Lower lobe of right lung (tissue), 2 donors: ENCODE data around the gene RNF144A. TPM values are rescaled to one million over a fixed set of nuclear protein-coding genes. Genes with fewer than 3 reads are reported as not detected.

Experiments
- ATAC-seq, 2 donors: fragments of 200-7000 bp; cut with Tn5 transposase; one replicate each; pipeline ENCODE4 v1.9.1; 2020 to 2022; ENCODE audit warnings: mild to moderate bottlenecking in 2 of 2, moderate library complexity in 2 of 2
- DNase-seq: peaks from one replicate; pipeline ENCODE4 v3.0.0-alpha.2; 2020
- H3K27ac ChIP-seq: fragments of 200-600 bp; one replicate; pipeline ENCODE4 v1.8.0; 2022
- H3K27me3 ChIP-seq: fragments of 200-600 bp; one replicate; pipeline ENCODE4 v1.8.0; 2022; ENCODE audit warnings: low read depth
- H3K36me3 ChIP-seq: fragments of 200-600 bp; one replicate; pipeline ENCODE4 v1.8.0; 2022; ENCODE audit warnings: mild to moderate bottlenecking
- H3K4me1 ChIP-seq: fragments of 200-600 bp; one replicate; pipeline ENCODE4 v1.8.0; 2022
- H3K4me3 ChIP-seq: fragments of 200-600 bp; one replicate; pipeline ENCODE4 v1.8.0; 2022; ENCODE audit warnings: mild to moderate bottlenecking
- H3K9me3 ChIP-seq: fragments of 200-600 bp; one replicate; pipeline ENCODE4 v1.8.0; 2022
- intact Hi-C: fragments of 100-400 bp; cut with DNase I; formaldehyde crosslinking; loops from one replicate; pipeline ENCODE4 v1.11.0; 2022
- total RNA-seq: library from RNA; stranded (reverse); fragmentation: NEBNext Ultra II Directional; extraction: Animal tissue kit (Norgen Biotek cat#: 25700); gene quantifications from one replicate; pipeline ENCODE4 v1.2.1, GENCODE V29; 2021
- TF ChIP-seq, protein P1 (sequence below): fragments of 200-600 bp; IDR thresholded peaks from one replicate; pipeline ENCODE4 v1.8.0; 2022; ENCODE audit warnings: antibody characterized with exemption, mild to moderate bottlenecking
- donor health status: DM: no; HTN: yes; CAD: no; lungs with severe emphysema.

Gene RNF144A
- total RNA-seq, 1 donor from 2014 or later: 13.9 TPM

DNA sequence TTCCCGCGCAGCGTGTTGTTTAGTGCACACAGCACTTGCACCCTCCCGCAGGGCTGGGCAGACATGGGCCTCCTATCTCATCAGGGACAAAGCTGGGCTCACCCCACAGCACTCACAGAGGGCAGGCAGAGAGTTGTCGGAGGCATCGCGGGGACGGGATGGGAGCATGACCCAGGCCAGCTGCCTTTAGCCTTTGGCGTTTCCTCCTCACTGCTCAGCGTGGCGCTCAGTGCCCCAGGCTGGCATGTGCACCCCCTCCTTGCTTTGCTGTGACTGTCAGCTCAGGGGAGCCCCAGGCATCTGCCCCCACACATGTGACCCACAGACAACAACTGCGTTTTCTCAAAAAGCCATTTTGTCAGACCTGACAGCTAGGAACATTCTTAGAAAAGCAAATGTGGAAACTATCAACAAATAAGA, 101.1 kb downstream of the RNF144A start:
- Histone ChIP-seq H3K4me3 (no peak overlapping the region), H3K27ac (no peak overlapping the region), H3K36me3 (peaks cover 10% of the 10 kb centered on the region), H3K9me3 (no peaks in the 10 kb centered on the region), H3K27me3 (no peaks in the 10 kb centered on the region), H3K4me1 (no peaks in the 10 kb centered on the region)
- ATAC-seq (no peak), DNase-seq (no peak)
- intact Hi-C loops: no loop called here
- TF ChIP-seq, protein P1, sequence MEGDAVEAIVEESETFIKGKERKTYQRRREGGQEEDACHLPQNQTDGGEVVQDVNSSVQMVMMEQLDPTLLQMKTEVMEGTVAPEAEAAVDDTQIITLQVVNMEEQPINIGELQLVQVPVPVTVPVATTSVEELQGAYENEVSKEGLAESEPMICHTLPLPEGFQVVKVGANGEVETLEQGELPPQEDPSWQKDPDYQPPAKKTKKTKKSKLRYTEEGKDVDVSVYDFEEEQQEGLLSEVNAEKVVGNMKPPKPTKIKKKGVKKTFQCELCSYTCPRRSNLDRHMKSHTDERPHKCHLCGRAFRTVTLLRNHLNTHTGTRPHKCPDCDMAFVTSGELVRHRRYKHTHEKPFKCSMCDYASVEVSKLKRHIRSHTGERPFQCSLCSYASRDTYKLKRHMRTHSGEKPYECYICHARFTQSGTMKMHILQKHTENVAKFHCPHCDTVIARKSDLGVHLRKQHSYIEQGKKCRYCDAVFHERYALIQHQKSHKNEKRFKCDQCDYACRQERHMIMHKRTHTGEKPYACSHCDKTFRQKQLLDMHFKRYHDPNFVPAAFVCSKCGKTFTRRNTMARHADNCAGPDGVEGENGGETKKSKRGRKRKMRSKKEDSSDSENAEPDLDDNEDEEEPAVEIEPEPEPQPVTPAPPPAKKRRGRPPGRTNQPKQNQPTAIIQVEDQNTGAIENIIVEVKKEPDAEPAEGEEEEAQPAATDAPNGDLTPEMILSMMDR: no peak

DNA sequence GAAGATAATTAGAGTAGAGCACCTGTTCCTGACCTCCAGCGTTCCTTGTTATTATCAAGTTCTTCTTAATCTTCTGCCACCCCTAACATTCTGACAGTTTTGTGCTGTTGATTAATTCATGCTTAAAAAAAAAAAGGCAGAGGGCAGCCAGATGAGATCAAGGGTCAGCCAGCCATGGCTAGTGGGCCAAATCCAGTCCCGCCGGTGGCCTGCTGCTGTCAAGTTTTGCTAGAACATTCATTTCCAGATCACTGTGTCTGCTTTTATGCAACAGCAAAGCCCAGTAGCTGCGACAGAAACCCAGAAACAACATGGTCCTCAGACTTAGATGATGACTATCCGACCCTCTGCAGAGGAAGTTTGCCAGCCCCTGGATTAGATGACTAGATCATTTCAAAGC, 101.6 kb downstream of the RNF144A start:
- H3K4me1 ChIP-seq: no peaks in the 10 kb centered on the region
- ATAC-seq: no peak
- intact Hi-C loops: no loop called here

DNA sequence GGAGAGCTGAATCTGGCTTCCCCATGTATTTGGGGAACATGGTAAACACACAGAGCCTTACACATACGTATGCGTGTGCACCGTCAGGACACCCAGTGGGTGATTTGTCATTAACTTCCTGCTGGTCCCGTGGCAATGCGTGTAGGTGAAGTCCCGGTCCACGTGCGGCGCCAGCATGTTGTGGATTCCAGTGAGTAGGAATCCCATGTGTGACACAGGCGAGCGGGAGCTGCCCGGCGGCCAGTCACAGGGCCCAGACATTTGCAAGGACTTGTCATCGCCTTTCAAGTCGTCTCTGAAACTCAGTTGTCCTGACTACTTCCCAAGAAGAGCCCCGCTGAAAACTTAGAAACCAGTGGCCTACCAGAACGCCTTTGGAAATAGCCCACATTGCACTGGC, 102.0 kb downstream of the RNF144A start:
- no peak for DNase-seq
- intact Hi-C loops: no loop called here
- no peaks in the 10 kb centered on the region for H3K9me3 ChIP-seq
- no peak overlapping the region for H3K4me3 ChIP-seq
- H3K4me1 ChIP-seq: no peaks in the 10 kb centered on the region
- ATAC-seq: no peak
- TF ChIP-seq, protein P1: no peak
- H3K27ac ChIP-seq: no peak overlapping the region
- H3K27me3 ChIP-seq: no peaks in the 10 kb centered on the region
- H3K36me3 ChIP-seq: peaks cover 10% of the 10 kb centered on the region

More for the DNA sequence above, 101.6 kb downstream of the RNF144A start:
- Histone ChIP-seq H3K27ac (no peak overlapping the region), H3K36me3 (peaks cover 10% of the 10 kb centered on the region), H3K9me3 (no peaks in the 10 kb centered on the region), H3K27me3 (no peaks in the 10 kb centered on the region), H3K4me3 (no peak overlapping the region)
- no peak for DNase-seq
- TF ChIP-seq, protein P1: no peak

DNA sequence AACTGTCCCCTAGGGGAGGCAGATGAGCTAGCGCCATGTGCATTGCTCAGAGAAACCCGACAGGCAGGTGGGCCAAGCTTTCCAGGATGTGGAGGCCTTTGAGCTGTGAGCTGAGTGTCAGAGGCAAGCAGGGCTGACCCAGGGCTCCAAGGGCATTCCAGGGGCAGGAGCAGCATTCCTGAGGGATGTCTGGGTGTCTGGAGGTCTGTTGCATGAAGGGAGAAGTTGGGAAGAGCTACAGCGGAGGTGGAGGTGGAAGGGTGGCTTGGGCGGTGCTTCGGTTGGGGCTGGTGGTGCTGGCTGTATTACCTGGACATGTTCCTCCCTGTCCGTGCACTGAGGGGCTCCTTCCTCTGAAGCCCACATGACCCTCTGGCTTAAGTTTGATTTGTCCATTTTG, 102.8 kb downstream of the RNF144A start:
- Histone ChIP-seq H3K4me3 (no peak overlapping the region), H3K4me1 (no peaks in the 10 kb centered on the region), H3K36me3 (peaks cover 10% of the 10 kb centered on the region), H3K27me3 (no peaks in the 10 kb centered on the region), H3K27ac (no peak overlapping the region), H3K9me3 (no peaks in the 10 kb centered on the region)
- TF ChIP-seq, protein P1: no peak
- intact Hi-C loops: no loop called here
- no peak for DNase-seq
- no peak for ATAC-seq

DNA sequence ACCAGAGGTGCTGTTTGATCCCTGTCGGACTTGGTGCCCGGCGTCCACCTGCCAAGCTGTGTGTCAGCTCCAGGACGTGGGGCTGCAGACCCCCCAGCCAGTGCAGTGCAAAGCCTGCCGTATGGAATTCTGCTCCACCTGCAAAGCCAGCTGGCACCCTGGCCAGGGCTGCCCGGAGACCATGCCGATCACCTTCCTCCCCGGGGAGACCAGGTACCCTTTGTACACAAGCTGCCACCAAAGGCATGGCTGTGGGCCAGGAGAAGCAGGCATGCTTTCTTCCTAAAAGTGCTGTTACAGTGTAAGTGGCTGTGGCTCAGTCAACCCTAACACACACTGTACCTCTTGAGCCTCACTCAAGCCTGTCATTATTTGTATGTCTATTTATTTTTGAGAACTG, 103.3 kb downstream of the RNF144A start:
- Histone ChIP-seq H3K4me3 (no peak overlapping the region), H3K4me1 (no peaks in the 10 kb centered on the region), H3K36me3 (peaks cover 10% of the 10 kb centered on the region), H3K27me3 (no peaks in the 10 kb centered on the region), H3K9me3 (no peaks in the 10 kb centered on the region), H3K27ac (no peak overlapping the region)
- DNase-seq: no peak
- TF ChIP-seq, protein P1: no peak
- intact Hi-C loops: no loop called here
- no peak for ATAC-seq
